GM19452 (cell line): Measurements from ENCODE around the gene DISP3.

ENCODE experiments used
- ATAC-seq: cut with Tn5 transposase; IDR thresholded peaks from one replicate; pipeline ENCODE4 v1.9.1; 2021; ENCODE audit not compliant: unreplicated experiment

The DISP3 gene

GRCh38 chr1:11525516-11525915 lies 46.6 kb downstream of the DISP3 start:
- ATAC-seq = no peak

- ATAC-seq = no peak
These were observed 47.3 kb downstream of the DISP3 start for GRCh38 chr1:11526071-11526895.

- no peak for ATAC-seq
These were observed 48.8 kb downstream of the DISP3 start for GRCh38 chr1:11527541-11528452.

GRCh38 chr1:11528611-11529261 lies 49.8 kb downstream of the DISP3 start:
- no peak for ATAC-seq

GRCh38 chr1:11529330-11529729 lies 50.4 kb downstream of the DISP3 start:
- ATAC-seq = no peak

GRCh38 chr1:11529763-11530730 lies 51.1 kb downstream of the DISP3 start:
- no peak for ATAC-seq

- no peak for ATAC-seq
These were observed 51.9 kb downstream of the DISP3 start for GRCh38 chr1:11530731-11531311.

- no peak for ATAC-seq
These were observed 52.4 kb downstream of the DISP3 start for GRCh38 chr1:11531314-11531870.

- ATAC-seq = no peak
These were observed 53.0 kb downstream of the DISP3 start for GRCh38 chr1:11531943-11532342.

GRCh38 chr1:11533790-11534787 lies 55.1 kb downstream of the DISP3 start:
- ATAC-seq = no peak

GRCh38 chr1:11534846-11535245 lies 55.9 kb downstream of the DISP3 start:
- no peak for ATAC-seq

- no peak for ATAC-seq
These were observed 56.4 kb downstream of the DISP3 start for GRCh38 chr1:11535316-11535715.

- ATAC-seq = no peak
These were observed 57.0 kb downstream of the DISP3 start for GRCh38 chr1:11535761-11536572.

- ATAC-seq = no peak
These were observed 57.8 kb downstream of the DISP3 start for GRCh38 chr1:11536573-11537379.

- no peak for ATAC-seq
These were observed 58.4 kb downstream of the DISP3 start for GRCh38 chr1:11537380-11537764.

GRCh38 chr1:11537854-11538591 lies 59.1 kb downstream of the DISP3 start:
- no peak for ATAC-seq
